Right lobe of liver (tissue), 6 donors: ENCODE data around the gene P2RX7. TPM values are rescaled to one million over a fixed set of nuclear protein-coding genes. Genes with fewer than 3 reads are reported as not detected.
A peak's percentile ranks its signal among the peaks of the same experiment; 100 is the strongest.

ENCODE experiments used
- ATAC-seq, 4 donors: fragments of 200-7000 bp; cut with Tn5 transposase; one replicate each; pipeline ENCODE4 v1.9.1; 2020; ENCODE audit warnings: mild to moderate bottlenecking in 4 of 4, moderate library complexity in 4 of 4
- DNase-seq, 3 donors: peaks; one replicate each; pipeline ENCODE4 v3.0.0-alpha.2; 2020
- H3K27ac ChIP-seq, 3 donors: fragments of 200-600 bp; one replicate each; pipeline ENCODE4 v1.8.0; 2022
- H3K27me3 ChIP-seq, 2 donors: fragments of 200-600 bp; one replicate each; pipeline ENCODE4 v1.8.0; 2022
- H3K36me3 ChIP-seq, 4 donors: fragments of 200-600 bp; sonication (generic) in 1 of 4; one replicate each; pipeline versions ENCODE4 v1.5.1 to v1.8.0; 2017 to 2022; ENCODE audit warnings: control low read depth in 1 of 4
- H3K4me1 ChIP-seq, 4 donors: fragments of 200-600 bp; sonication (generic) in 1 of 4; one replicate each; pipeline versions ENCODE4 v1.5.1 to v1.8.0; 2017 to 2022; ENCODE audit warnings: control low read depth in 1 of 4
- H3K4me3 ChIP-seq, 3 donors: fragments of 200-600 bp; one replicate each; pipeline ENCODE4 v1.8.0; 2022
- H3K9me3 ChIP-seq, 4 donors: fragments of 200-600 bp; sonication (generic) in 1 of 4; one replicate each; pipeline versions ENCODE4 v1.5.1 to v1.8.0; 2017 to 2022; ENCODE audit warnings: control low read depth in 1 of 4
- CTCF ChIP-seq, 4 donors: fragments of 200-600 bp in 3 of 4; fragments of 450-650 bp in 1 of 4; IDR thresholded peaks; one replicate each; pipeline versions ENCODE4 v1.5.1 to v1.8.0; 2016 to 2022; ENCODE audit warnings: antibody characterized with exemption in 4 of 4, mild to moderate bottlenecking in 2 of 4
- POLR2A ChIP-seq: fragments of 450-650 bp; IDR thresholded peaks from one replicate; pipeline ENCODE4 v1.6.1; 2017; ENCODE audit warnings: antibody characterized with exemption, mild to moderate bottlenecking
- WGBS: methylation state at CpG from one replicate; pipeline ENCODE4 v1.1.6; 2018; ENCODE audit warnings: low coverage, low lambda C conversion rate; ENCODE audit not compliant: insufficient coverage; ENCODE audit errors: missing lambda C conversion rate; 5-methylcytosine and 5-hydroxymethylcytosine counted together
- intact Hi-C, 2 donors: fragments of 100-400 bp; cut with DNase I; formaldehyde crosslinking; loops; one replicate each; pipeline versions ENCODE4 v1.11.2 to v1.14.1; 2022
- total RNA-seq, 6 experiments: library from RNA; depleted of rRNA in 2 of 6; stranded (reverse); fragments of >200 nt in 2 of 6; fragmentation: NEBNext Ultra II Directional in 3 of 6; extraction: Animal tissue kit (Norgen Biotek cat#: 25700) in 3 of 6; gene quantifications; one replicate each; pipeline versions ENCODE4 v1.1.0 to v1.2.4, GENCODE V29; 2016 to 2023
- donor health status: DM: no; HTN: yes; CAD: no.
- donor health status: DM: no; HTN: no; CAD: no.
- donor health status: DM: no; HTN: no; CAD: no.
- donor health status: DM: no; HTN: yes; CAD: no.
- donor health status: DM: no; HTN: yes; CAD: no.

Gene P2RX7
- total RNA-seq, 6 experiments from 2014 or later = 2.5 to 11.4 (median 3.4) TPM

GRCh38 chr12:121188227-121188626 is 55.6 kb downstream of the P2RX7 start:
- no peak for ATAC-seq
- no peaks in the 10 kb centered on the region for H3K4me1 ChIP-seq
- WGBS = 84% methylated on average over 2 of the region's 2 CpGs
- H3K9me3 ChIP-seq = no peaks in the 10 kb centered on the region
- no peak overlapping the region for H3K27ac ChIP-seq
- TF ChIP-seq POLR2A (no peak), CTCF (IDR thresholded peaks at IDR 0.05) (no peak)
- no peak overlapping the region for H3K4me3 ChIP-seq
- intact Hi-C loops = no loop called here
- no peaks in the 10 kb centered on the region for H3K36me3 ChIP-seq
- DNase-seq = peak in 1 of 3 donors; percentile 1
- no peaks in the 10 kb centered on the region for H3K27me3 ChIP-seq

GRCh38 chr12:121189131-121189530 is 56.5 kb downstream of the P2RX7 start:
- TF ChIP-seq CTCF (IDR thresholded peaks at IDR 0.05) (no peak), POLR2A (no peak)
- peak overlapping the region in 1 of 3 donors; percentile 24 for H3K27ac ChIP-seq
- ATAC-seq (no peak), DNase-seq (no peak)
- no peak overlapping the region for H3K4me3 ChIP-seq
- no peaks in the 10 kb centered on the region for H3K27me3 ChIP-seq
- H3K36me3 ChIP-seq = no peaks in the 10 kb centered on the region
- H3K9me3 ChIP-seq = no peaks in the 10 kb centered on the region
- intact Hi-C loops = no loop called here
- H3K4me1 ChIP-seq = no peaks in the 10 kb centered on the region
- 80% methylated on average over 9 of the region's 9 CpGs for WGBS

- peak in 1 of 3 donors; percentile 45 for DNase-seq
- Histone ChIP-seq H3K27me3 (no peaks in the 10 kb centered on the region), H3K27ac (peak overlapping the region in 1 of 3 donors; percentile 24), H3K4me3 (no peak overlapping the region), H3K4me1 (no peaks in the 10 kb centered on the region), H3K9me3 (no peaks in the 10 kb centered on the region), H3K36me3 (no peaks in the 10 kb centered on the region)
- intact Hi-C loops = loop anchor here in 1 of 2 donors (10.0 kb wide), 1 partner anchor 45 kb away; no protein-coding TSS in a partner anchor
- TF ChIP-seq CTCF (IDR thresholded peaks at IDR 0.05) = no peak
- TF ChIP-seq POLR2A = no peak
- 43% methylated on average over 3 of the region's 9 CpGs for WGBS
- no peak for ATAC-seq
Observed at GRCh38 chr12:121189619-121190155, 57.0 kb downstream of the P2RX7 start.

GRCh38 chr12:121190523-121191031 is 57.9 kb downstream of the P2RX7 start:
- intact Hi-C loops = loop anchor here in 1 of 2 donors (10.0 kb wide), 1 partner anchor 46 kb away; no protein-coding TSS in a partner anchor
- no peaks in the 10 kb centered on the region for H3K36me3 ChIP-seq
- ATAC-seq = peak; percentile 26 to 80 (median 65)
- H3K9me3 ChIP-seq = no peaks in the 10 kb centered on the region
- no peaks in the 10 kb centered on the region for H3K4me1 ChIP-seq
- H3K27me3 ChIP-seq = no peaks in the 10 kb centered on the region
- peak overlapping the region in 1 of 3 donors; percentile 43 for H3K27ac ChIP-seq
- WGBS = 53% methylated on average over 1 of the region's 2 CpGs
- DNase-seq = no peak
- TF ChIP-seq CTCF (IDR thresholded peaks at IDR 0.05) = no peak
- no peak for TF ChIP-seq POLR2A
- no peak overlapping the region for H3K4me3 ChIP-seq
